Eye (tissue), 1 donor: ENCODE data around the gene TCF4.

Experiments used
- DNase-seq: peaks from one replicate; pipeline ENCODE4 v3.0.0-alpha.2; 2015

Gene TCF4

GRCh38 chr18:55404832-55405465 lies 183.0 kb downstream of the TCF4 start:
- DNase-seq, result no peak

- no peak for DNase-seq
Observed at GRCh38 chr18:55404136-55404830, 183.7 kb downstream of the TCF4 start.

GRCh38 chr18:55403421-55403949 lies 184.5 kb downstream of the TCF4 start:
- DNase-seq, result no peak

GRCh38 chr18:55402731-55403405 lies 185.1 kb downstream of the TCF4 start:
- peak; percentile 51 for DNase-seq

GRCh38 chr18:55401638-55402191 lies 186.3 kb downstream of the TCF4 start:
- DNase-seq, result peak; percentile 84

- peak; percentile 50 for DNase-seq
Observed at GRCh38 chr18:55400590-55401541, 187.1 kb downstream of the TCF4 start.

GRCh38 chr18:55400081-55400480 lies 187.9 kb downstream of the TCF4 start:
- DNase-seq, result peak; percentile 26

- DNase-seq, result no peak
Observed at GRCh38 chr18:55398858-55399257, 189.1 kb downstream of the TCF4 start.

GRCh38 chr18:55396979-55397378 lies 191.0 kb downstream of the TCF4 start:
- no peak for DNase-seq

- no peak for DNase-seq
Observed at GRCh38 chr18:55396267-55396905, 191.6 kb downstream of the TCF4 start.

GRCh38 chr18:55395799-55396198 lies 192.2 kb downstream of the TCF4 start:
- no peak for DNase-seq

GRCh38 chr18:55390898-55391297 lies 197.1 kb downstream of the TCF4 start:
- DNase-seq, result peak; percentile 27

- DNase-seq, result no peak
Observed at GRCh38 chr18:55387139-55387984, 200.6 kb downstream of the TCF4 start.

GRCh38 chr18:55386545-55386944 lies 201.4 kb downstream of the TCF4 start:
- DNase-seq, result no peak

GRCh38 chr18:55385770-55386169 lies 202.2 kb downstream of the TCF4 start:
- no peak for DNase-seq

- DNase-seq, result peak; percentile 27
Observed at GRCh38 chr18:55384551-55385275, 203.3 kb downstream of the TCF4 start.

GRCh38 chr18:55384115-55384514 lies 203.9 kb downstream of the TCF4 start:
- DNase-seq, result no peak

- no peak for DNase-seq
Observed at GRCh38 chr18:55382277-55382805, 205.7 kb downstream of the TCF4 start.

- no peak for DNase-seq
Observed at GRCh38 chr18:55381277-55381676, 206.7 kb downstream of the TCF4 start.

GRCh38 chr18:55380589-55380988 lies 207.4 kb downstream of the TCF4 start:
- DNase-seq, result no peak
